H7 (cell line): Measurements from ENCODE around the gene NRF1. TPM values are rescaled to one million over a fixed set of nuclear protein-coding genes. Genes with fewer than 3 reads are reported as not detected.
"Not testable (repeated sequence)": the region's sequence is repeated elsewhere in the genome, so short reads cannot be mapped to it uniquely, and the experiment has no call there.

Experiments used
- DNase-seq: peaks from one replicate; pipeline ENCODE4 v3.0.0; 2012
- H3K27me3 ChIP-seq: 2 replicates; pipeline ENCODE4 v1.6.0; 2011; ENCODE audit warnings: mild to moderate bottlenecking, low read length; ENCODE audit not compliant: control insufficient read depth, insufficient read depth
- H3K36me3 ChIP-seq: replicated peaks from 2 replicates; pipeline ENCODE4 v1.5.1; 2011; ENCODE audit warnings: low read length; ENCODE audit not compliant: control insufficient read depth, insufficient read depth
- H3K4me3 ChIP-seq: 2 replicates; pipeline ENCODE4 v1.5.1; 2011; ENCODE audit warnings: low read depth, mild to moderate bottlenecking, control low read depth, low read length, moderate library complexity; ENCODE audit not compliant: insufficient read depth
- total RNA-seq: library from RNA; depleted of rRNA; stranded (reverse); fragments of >200 nt; shearing (Covaris generic); gene quantifications from 2 replicates; pipeline ENCODE4 v1.2.3, GENCODE V29; 2014; rRNA removed

NRF1 gene
- 13.7 and 21.1 TPM in 2 replicates for total RNA-seq

DNA sequence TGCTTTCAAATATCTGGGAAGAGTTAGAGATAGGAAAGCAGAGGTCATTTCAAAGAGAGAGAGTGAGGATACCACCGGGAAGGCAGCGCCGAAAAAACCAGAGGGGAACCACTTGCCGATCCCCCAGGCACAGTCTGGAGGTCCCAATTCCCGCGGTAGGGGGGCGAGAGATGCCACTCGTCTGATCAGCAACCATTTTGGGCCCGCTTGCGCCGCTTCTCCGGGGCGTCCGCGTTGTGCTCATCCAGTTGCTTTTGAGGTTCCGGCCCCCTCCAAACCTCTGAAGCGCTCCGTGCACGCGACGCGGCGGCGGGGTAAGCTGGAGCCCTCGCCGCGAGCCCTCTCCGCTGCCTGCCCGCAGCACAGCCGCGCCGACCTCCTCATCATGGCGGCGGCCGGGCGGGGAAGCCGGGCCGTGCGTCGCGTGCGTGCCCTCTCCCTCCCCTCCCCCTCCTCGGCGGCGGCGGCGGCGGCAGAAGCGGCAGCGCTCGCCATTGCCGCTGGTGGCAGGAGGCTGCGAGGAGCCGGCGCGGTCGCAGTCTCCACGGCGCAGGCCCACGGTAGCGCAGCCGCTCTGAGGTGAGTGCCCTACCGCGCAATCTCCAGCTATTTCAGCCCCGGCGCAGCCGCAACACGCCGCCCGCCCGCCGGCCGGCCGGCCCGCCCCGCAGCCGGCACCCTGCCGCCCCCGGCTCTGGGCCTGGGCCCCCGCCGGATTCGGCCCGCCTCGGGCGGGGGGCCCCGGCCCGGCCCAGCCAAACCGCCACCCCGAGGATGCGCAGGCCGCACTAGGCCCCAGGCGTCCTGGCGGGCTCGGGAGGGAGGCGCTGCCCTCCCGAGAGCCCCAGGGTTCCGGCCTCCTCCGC is at the start of gene NRF1:
Gene NRF1 (plus strand): TSS at position 475 of the 866 bp plus-strand sequence. CDS start 45,632 bp downstream, outside the sequence.
- Histone ChIP-seq H3K4me3 (peak within 1 kb of the TSS; percentile 92), H3K27me3 (no peaks in the 10 kb centered on the region), H3K36me3 (no peaks in the 10 kb centered on the region; the same call in 1 of the 2 replicates)

DNA sequence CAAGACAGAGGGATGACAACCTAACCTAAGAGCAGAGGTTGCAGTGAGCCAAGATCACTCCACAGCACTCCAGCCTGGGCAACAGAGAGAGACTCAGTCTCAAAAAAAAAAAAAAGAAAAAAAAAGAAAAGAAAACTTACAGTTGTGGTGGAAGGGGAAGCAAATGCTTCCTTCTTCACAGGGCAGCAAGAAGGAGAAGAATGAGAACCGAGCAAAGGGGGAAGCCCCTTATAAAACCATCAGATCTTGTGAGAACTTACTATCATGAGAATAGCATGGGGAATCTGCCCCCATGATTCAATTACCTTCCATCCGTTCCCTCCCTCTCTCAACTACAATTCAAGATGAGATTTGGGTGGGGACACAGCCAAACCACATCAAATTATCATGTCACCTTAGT is 45.2 kb upstream of the NRF1 start:
- not testable (repeated sequence) for H3K27me3 ChIP-seq, H3K4me3 ChIP-seq, DNase-seq, H3K36me3 ChIP-seq

More for the DNA sequence above, at the start of gene NRF1:
- peak; percentile 92 for DNase-seq

DNA sequence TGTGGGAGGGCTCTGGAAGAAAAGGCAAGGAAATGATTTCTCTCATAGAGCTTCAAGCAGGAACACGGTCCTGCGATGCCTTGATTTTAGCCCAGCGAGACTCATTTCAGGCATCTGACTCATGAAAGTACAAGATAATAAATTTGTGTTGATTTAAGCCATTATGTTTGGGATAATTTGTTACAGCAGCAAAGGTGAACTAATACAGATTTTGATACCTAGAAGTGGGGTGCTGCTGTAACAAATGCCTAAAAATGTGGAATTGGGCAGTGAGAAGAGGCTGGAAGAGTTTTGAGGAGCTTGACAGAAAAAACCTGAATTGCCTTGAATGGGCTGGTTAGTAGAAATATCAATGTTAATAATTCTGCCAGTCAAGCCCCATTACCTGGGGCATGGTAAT is 44.1 kb upstream of the NRF1 start:
- no peak for DNase-seq
- Histone ChIP-seq H3K27me3 (no peaks in the 10 kb centered on the region), H3K36me3 (no peaks in the 10 kb centered on the region), H3K4me3 (no peak overlapping the region)

DNA sequence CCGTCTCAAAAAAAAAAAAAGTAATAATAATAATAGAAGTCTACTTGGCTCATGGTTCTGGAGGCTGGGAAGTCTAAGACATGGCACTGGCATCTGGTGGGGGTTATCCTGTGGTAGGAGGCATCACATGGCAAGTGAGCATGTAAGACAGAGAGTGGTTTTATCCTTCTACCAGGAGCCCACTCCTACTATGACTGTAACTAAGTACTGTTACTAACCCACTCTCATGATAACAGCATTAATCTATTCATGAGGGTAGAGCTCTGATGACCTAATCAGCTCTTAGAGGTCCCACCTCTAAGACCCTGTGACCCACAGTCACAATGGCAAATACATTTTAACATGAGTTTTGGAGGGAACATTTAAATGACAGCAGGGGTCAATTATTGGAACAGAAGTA is 43.3 kb upstream of the NRF1 start:
- H3K27me3 ChIP-seq, result no peaks in the 10 kb centered on the region
- no peak overlapping the region for H3K4me3 ChIP-seq
- DNase-seq, result no peak
- H3K36me3 ChIP-seq, result no peaks in the 10 kb centered on the region

DNA sequence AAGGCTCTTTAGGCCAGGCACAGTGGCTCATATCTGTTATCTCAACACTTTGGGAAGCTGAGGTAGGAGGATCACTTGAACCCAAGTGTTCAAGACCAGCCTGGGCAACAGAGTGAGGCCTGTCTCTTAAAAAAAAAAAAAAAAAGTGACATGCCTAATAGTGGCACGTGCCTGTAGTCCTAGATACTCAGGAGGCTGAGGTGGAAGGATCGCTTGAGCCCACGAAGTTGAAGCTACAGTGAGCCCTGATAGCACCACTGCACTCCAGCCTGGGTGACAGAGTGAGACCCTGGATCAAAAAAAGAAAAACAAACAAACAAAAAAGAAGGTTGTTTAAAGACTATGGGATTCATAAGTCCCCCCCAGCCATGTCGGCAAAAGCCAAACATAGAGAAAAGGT is 42.2 kb upstream of the NRF1 start:
- no peak for DNase-seq
- Histone ChIP-seq H3K27me3 (no peaks in the 10 kb centered on the region), H3K36me3 (no peaks in the 10 kb centered on the region), H3K4me3 (no peak overlapping the region)

DNA sequence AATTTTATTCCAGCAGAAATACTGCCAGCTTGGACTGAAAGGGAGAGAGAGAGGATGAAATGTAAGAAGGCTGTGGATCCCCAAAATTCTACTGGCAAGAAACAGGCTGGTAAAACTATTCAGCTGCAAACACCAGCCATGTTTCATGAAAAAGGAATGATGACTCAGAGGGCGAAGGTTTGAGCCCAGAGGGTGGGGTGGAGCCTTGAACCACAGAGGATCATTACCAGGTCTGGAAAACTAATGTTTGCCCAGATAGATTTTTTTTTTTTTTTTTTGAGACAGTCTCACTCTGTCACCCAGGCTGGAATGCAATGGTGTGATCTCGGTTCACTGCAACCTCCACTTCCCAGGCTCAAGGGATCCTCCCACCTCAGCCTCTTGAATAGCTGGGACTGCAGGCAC is 41.7 kb upstream of the NRF1 start:
- no peak for DNase-seq

DNA sequence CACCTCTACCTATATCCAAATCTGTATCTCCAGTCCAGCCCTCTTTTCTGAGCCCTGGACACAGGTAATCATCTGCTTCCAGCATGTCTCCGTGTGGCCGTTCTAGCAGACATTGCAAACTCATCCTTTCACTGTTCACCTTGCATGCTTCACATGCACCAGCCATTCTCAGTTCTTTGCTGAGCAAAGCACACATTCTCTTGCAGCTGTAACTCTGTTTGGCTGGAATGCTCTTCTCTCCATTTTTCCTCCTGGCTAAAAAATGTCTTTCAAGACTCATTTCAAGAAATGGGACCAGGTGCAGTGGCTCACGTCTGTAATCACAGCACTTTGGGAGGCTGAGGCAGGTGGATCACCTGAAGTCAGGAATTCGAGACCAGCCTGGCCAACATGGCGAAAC is 40.3 kb upstream of the NRF1 start:
- no peak for DNase-seq
- H3K36me3 ChIP-seq, result no peaks in the 10 kb centered on the region
- no peaks in the 10 kb centered on the region for H3K27me3 ChIP-seq
- H3K4me3 ChIP-seq, result no peak overlapping the region

More for the DNA sequence above, 41.7 kb upstream of the NRF1 start:
- H3K4me3 ChIP-seq, result no peak overlapping the region
- no peaks in the 10 kb centered on the region for H3K27me3 ChIP-seq
- no peaks in the 10 kb centered on the region for H3K36me3 ChIP-seq

DNA sequence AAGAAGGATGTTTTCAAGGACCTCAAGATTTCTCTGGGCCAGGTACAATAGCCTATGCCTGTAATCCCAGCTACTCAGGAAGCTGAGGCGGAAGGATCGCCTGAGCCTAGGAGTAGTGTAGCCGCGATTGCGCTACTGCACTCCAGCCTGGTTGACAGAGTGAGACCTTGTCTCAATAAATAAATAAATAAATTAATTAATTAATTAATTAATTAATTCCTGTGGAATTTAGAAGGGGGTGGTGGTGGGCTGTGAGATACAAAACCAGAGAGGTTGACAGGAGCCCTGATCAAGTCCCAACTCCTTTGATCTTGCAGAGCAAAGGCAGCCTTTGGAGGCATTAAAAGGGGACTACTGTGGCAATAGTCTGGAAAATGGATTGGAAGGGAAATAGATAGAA is 39.3 kb upstream of the NRF1 start:
- no peaks in the 10 kb centered on the region for H3K36me3 ChIP-seq
- H3K27me3 ChIP-seq, result no peaks in the 10 kb centered on the region
- DNase-seq, result no peak
- no peak overlapping the region for H3K4me3 ChIP-seq

DNA sequence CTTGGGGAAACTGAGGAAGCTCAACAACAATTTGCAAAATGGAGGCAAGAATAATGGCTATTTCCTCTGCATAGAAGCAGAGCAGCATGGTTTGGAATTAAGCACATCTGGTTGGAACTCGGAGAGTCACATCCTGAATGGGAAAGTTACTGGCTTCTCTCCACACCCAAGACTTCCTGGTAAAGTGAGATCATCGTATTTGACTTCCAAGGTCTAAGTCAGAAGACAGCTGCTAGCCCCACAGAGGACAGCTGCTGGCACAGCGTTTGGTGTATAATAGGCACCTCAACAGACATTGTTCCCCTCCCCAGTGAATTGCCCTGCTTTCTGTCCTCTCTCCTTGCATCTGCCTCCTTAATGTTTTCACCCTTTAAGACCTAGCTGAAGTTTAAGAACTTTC is 37.0 kb upstream of the NRF1 start:
- no peak for DNase-seq
- Histone ChIP-seq H3K4me3 (no peak overlapping the region), H3K36me3 (no peaks in the 10 kb centered on the region), H3K27me3 (no peaks in the 10 kb centered on the region)

DNA sequence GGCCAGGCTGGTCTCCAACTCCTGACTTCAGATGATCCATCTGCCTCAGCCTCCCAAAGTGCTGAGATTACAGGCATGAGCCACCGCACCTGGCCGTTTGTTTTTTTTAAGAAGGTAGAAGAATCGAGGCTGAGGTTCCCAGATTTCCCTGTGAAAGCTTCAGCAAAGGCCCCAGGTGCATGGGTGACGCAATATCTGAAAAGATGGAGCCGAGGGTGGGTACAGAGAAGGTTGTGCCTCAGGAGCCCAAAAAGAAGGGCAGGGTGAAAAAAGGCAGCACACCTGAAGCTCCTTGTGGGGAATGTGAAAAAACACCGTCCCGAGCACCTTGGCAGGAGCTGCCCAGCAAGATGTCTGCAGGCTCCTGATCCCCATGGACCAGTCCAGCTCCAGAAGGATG is 35.8 kb upstream of the NRF1 start:
- no peak for DNase-seq
- H3K36me3 ChIP-seq, result no peaks in the 10 kb centered on the region
- H3K27me3 ChIP-seq, result no peaks in the 10 kb centered on the region
- H3K4me3 ChIP-seq, result no peak overlapping the region

DNA sequence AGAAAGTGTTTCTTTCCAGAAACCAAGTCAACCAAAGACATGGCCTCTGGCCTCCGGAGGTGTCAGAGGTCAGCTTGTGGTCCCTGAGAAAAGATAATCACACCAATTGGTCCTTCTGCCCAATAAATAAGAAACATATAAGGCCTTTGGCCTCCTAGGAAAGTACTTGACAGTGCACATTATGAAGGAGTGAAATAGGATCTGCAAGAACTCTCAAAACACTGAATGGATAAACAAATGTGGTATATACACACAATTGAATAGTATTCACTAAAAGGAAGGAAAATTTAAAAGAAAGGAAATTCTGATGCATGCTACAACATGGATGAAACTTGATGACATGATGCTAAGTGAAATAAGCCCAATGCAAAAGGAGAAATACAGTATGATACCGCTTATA is 35.4 kb upstream of the NRF1 start:
- Histone ChIP-seq H3K36me3 (no peaks in the 10 kb centered on the region), H3K27me3 (no peaks in the 10 kb centered on the region), H3K4me3 (no peak overlapping the region)
- DNase-seq, result no peak

DNA sequence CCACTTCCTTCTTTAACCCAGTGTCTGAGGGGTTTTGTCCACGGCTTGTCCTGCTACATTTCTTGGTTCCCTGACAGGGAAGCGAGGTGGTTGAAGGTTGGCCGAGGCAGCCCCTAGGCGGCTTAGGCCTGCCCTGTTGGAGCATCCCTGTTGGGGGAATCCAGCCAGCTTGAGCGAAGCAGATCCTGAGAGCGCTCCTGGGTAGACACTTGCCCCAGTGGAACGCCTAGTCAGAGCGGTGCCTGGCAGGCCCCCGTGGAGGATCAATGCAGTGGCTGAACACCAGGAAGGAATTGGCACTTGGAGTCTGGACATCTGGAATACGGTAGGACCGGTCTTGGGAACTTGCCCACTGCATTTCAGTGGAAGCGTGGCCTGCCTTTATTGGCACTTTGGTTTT is 32.7 kb upstream of the NRF1 start:
- Histone ChIP-seq H3K27me3 (no peaks in the 10 kb centered on the region), H3K4me3 (no peak overlapping the region), H3K36me3 (no peaks in the 10 kb centered on the region)
- DNase-seq, result no peak

DNA sequence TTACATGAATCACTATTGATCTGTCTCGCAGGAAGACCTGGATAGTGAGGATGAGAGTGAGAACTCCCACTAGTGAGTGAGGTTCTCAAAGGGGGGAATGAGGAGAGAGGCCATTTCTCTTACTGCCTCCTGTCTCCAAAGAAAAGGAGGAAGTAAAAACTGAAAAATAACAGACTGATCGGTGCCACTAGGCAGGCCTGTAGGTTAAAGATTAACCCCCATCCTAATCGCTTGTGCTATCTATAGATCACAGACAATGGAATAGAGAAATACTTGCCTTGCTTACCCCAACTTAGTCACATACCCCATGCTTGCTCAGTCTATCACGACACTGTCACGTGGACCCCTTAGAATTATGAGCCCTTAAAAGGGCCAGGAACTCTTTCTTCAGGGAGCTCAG is 25.3 kb upstream of the NRF1 start:
- not testable (repeated sequence) for H3K27me3 ChIP-seq, H3K36me3 ChIP-seq, H3K4me3 ChIP-seq, DNase-seq

DNA sequence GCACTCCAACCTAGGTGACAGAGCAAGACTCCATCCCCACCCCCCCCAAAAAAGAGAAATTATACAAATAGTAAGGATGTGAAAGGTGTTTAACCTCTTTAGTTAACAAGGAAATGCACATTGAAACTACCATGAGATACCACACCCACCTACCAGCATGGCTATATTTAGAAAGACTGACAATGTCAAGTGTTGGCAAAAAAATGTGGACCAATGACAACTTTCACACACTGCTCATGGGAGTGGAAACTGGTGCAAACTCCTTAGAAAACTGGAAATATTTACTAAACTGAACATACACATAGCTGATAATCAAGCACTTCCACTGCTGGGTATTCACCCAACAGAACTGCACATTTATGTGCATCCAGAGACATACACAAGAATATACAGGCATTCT is 23.3 kb upstream of the NRF1 start:
- DNase-seq, result no peak
- H3K4me3 ChIP-seq, result no peak overlapping the region
- no peaks in the 10 kb centered on the region for H3K27me3 ChIP-seq
- H3K36me3 ChIP-seq, result no peaks in the 10 kb centered on the region

DNA sequence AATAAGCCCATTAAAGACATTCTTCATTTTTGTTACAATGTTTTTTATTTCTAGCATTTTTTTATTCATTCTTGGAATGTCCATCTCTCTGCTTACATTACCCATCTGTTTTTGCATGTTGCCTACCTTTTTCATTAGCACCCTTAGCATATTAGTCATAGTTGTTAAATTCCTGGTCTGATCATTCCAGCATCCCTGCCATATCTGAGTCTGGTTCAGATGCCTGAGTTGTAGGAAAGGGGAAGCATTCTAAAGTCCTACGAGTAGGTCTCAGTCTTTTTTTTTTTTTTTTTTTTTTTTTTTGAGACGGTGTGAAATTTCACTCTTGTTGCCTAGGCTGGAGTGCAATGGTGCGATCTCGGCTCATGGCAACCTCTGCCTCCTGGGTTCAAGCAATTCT is 19.7 kb upstream of the NRF1 start:
- no peak for DNase-seq
- Histone ChIP-seq H3K27me3 (no peaks in the 10 kb centered on the region), H3K4me3 (no peak overlapping the region), H3K36me3 (no peaks in the 10 kb centered on the region)
